Ectodermal cell (in vitro differentiated cells): ENCODE measurements around the gene TBX10.

Experiments used
- H3K27ac ChIP-seq: 2 replicates; pipeline ENCODE4 v1.7.0; 2013; ENCODE audit warnings: mild to moderate bottlenecking, low read depth, low read length; ENCODE audit not compliant: insufficient read depth, poor library complexity, severe bottlenecking
- H3K27me3 ChIP-seq: 2 replicates; pipeline ENCODE4 v1.7.0; 2013; ENCODE audit warnings: mild to moderate bottlenecking, low read length; ENCODE audit not compliant: insufficient read depth, control insufficient read depth, poor library complexity, severe bottlenecking
- H3K36me3 ChIP-seq: one replicate; pipeline ENCODE4 v1.7.0; 2013; ENCODE audit warnings: low read length; ENCODE audit not compliant: control insufficient read depth, insufficient read depth
- H3K4me1 ChIP-seq: one replicate; pipeline ENCODE4 v1.7.0; 2013; ENCODE audit warnings: low read length; ENCODE audit not compliant: control insufficient read depth, insufficient read depth
- H3K4me3 ChIP-seq: 2 replicates; pipeline ENCODE4 v1.7.0; 2013; ENCODE audit warnings: low read depth, low read length, control low read depth; ENCODE audit not compliant: insufficient read depth
- H3K9me3 ChIP-seq: 2 replicates; pipeline ENCODE4 v1.7.0; 2013; ENCODE audit warnings: mild to moderate bottlenecking, low read length, moderate library complexity; ENCODE audit not compliant: control insufficient read depth
- WGBS, 2 experiments: methylation state at CpG; one replicate each; pipeline ENCODE4 v1.1.7; 2013; ENCODE audit warnings: missing lambda C conversion rate in 2 of 2; 5-methylcytosine and 5-hydroxymethylcytosine counted together

The TBX10 gene

GRCh38 chr11:67636962-67637361 is 2.6 kb downstream of the TBX10 start:
- no peak overlapping the region for H3K4me3 ChIP-seq
- 93 to 96% methylated on average over 6 of the region's 6 CpGs for WGBS, 2 experiments
- H3K36me3 ChIP-seq, result no peaks in the 10 kb centered on the region
- no peaks in the 10 kb centered on the region for H3K9me3 ChIP-seq
- H3K4me1 ChIP-seq, result peaks cover 17% of the 10 kb centered on the region
- H3K27me3 ChIP-seq, result peaks cover 12% of the 10 kb centered on the region
- H3K27ac ChIP-seq, result no peak overlapping the region

GRCh38 chr11:67635231-67635521 is 4.4 kb downstream of the TBX10 start:
- Histone ChIP-seq H3K4me3 (no peak overlapping the region), H3K27me3 (peaks cover 7% of the 10 kb centered on the region), H3K36me3 (no peaks in the 10 kb centered on the region), H3K27ac (no peak overlapping the region), H3K9me3 (no peaks in the 10 kb centered on the region), H3K4me1 (peaks cover 22% of the 10 kb centered on the region)
- WGBS, 2 experiments, result 91 to 92% methylated on average over 4 of the region's 4 CpGs

- Histone ChIP-seq H3K27me3 (peaks cover 3% of the 10 kb centered on the region), H3K4me1 (peaks cover 18% of the 10 kb centered on the region), H3K9me3 (no peaks in the 10 kb centered on the region), H3K4me3 (no peak overlapping the region), H3K27ac (no peak overlapping the region), H3K36me3 (no peaks in the 10 kb centered on the region)
- 88 to 89% methylated on average over 20 of the region's 20 CpGs for WGBS, 2 experiments
Measured at GRCh38 chr11:67634366-67635230, 5.0 kb downstream of the TBX10 start.

GRCh38 chr11:67633758-67634365 is 5.7 kb downstream of the TBX10 start:
- H3K27ac ChIP-seq, result no peak overlapping the region
- peaks cover 15% of the 10 kb centered on the region for H3K4me1 ChIP-seq
- no peaks in the 10 kb centered on the region for H3K27me3 ChIP-seq
- no peak overlapping the region for H3K4me3 ChIP-seq
- WGBS, 2 experiments, result 91 to 92% methylated on average over 22 of the region's 22 CpGs
- no peaks in the 10 kb centered on the region for H3K36me3 ChIP-seq
- H3K9me3 ChIP-seq, result no peaks in the 10 kb centered on the region

DNA sequence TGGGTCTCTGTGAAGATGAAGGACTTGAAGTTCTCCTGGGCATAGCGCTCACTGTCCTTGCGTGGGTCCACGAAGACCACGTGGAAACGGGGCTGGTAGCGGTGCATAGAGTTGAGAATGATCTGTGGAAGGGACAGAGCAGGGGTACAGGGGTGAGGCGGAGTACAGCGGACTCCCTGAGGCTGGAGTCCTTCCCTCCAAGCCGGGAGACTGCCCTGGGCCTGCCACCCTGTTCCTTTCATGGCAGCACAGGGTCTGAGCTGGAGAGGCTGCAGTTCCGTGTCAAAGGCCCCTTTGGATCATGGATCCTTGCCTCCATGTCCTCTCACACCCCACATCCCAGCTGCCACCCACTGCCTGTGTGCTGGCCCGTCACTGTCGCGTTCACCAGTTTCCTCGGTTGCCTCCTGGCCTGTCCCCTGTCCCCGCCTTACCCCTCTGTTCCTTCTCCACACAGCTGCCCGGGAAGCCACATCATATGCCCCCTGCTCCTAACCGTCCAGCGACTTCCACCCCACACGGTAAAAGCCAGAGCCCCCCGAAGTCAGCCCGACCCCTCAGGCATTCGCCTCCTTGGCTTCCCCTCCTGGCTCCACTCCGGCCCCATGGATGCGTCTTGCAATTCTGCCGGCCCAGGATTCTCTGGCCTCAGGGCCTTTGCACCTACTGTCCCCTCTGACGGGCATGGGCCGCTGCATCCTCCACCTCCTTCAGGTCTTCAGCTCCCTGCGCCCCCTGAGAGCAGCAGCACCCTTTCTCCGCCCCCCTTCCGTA is 6.4 kb downstream of the TBX10 start:
- 89 to 93% methylated on average over 30 of the region's 30 CpGs for WGBS, 2 experiments
- Histone ChIP-seq H3K4me3 (no peak overlapping the region), H3K27ac (no peak overlapping the region), H3K9me3 (no peaks in the 10 kb centered on the region), H3K4me1 (peaks cover 15% of the 10 kb centered on the region), H3K36me3 (no peaks in the 10 kb centered on the region), H3K27me3 (no peaks in the 10 kb centered on the region)

DNA sequence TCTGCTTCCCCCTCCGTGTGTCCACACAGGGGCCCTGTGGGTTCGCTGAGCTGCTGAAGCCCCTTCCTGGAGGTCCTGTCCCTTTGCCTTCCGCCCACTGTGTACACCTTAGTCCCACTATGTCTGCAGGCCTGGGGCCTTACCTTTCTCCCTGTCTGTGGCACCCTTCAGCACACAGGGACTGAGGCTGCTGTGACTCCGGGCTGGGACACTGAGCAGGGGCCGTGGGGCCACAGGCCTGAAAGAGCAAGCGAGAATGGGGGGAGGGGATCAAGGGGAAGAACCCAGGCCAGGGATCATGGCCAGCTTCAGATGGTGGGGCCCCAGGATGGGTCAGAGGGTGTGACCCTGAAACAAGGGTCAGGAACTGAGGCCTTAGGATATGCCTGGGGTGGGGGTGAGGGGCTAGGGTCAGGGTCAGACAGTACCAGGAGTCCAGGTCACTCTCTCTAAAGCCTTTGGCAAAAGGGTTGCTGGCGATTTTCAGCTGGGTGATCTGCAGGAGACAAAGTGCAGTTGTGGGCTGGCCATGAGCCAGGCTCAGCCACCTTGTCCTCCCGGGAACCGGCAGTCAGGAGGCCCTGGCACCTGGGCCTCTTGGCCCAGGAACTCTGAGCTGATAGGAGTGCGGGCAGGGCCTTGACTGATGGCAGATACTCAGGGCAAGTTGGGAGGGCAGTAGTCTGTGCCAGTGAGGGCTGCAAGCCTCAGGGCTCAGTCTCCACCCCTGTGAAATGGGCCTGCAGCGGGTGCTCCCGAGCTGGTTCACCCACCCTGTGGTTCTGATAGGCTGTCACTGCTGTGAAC is 7.2 kb downstream of the TBX10 start:
- H3K4me3 ChIP-seq, result no peak overlapping the region
- no peak overlapping the region for H3K27ac ChIP-seq
- H3K27me3 ChIP-seq, result no peaks in the 10 kb centered on the region
- H3K9me3 ChIP-seq, result no peaks in the 10 kb centered on the region
- no peaks in the 10 kb centered on the region for H3K36me3 ChIP-seq
- WGBS, 2 experiments, result 89 to 91% methylated on average over 12 of the region's 12 CpGs
- H3K4me1 ChIP-seq, result peaks cover 15% of the 10 kb centered on the region

GRCh38 chr11:67631853-67632174 is 7.7 kb downstream of the TBX10 start:
- H3K36me3 ChIP-seq, result no peaks in the 10 kb centered on the region
- peaks cover 15% of the 10 kb centered on the region for H3K4me1 ChIP-seq
- no peak overlapping the region for H3K4me3 ChIP-seq
- H3K27ac ChIP-seq, result no peak overlapping the region
- no peaks in the 10 kb centered on the region for H3K9me3 ChIP-seq
- WGBS, 2 experiments, result 95 to 99% methylated on average over 2 of the region's 2 CpGs
- H3K27me3 ChIP-seq, result no peaks in the 10 kb centered on the region

DNA sequence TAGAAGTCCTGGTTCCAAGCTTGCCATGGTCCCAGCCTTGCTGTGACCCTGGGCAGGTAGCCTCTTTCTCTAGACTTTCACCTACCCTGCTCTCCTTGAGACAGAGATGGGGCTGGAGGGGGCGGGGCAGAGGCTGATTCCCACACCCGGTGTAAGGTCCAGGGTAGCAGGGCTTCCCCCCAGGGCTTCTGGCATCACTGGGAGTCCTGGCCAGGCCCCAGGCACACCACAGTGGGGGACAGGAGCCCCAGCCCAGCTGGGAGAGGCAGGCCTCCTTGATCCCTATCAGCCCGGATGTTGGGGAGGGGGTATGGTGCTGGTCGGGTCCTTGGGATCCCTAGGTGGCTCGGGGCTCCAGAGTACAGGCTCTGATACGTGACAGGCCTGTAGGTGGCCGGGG is 8.2 kb downstream of the TBX10 start:
- Histone ChIP-seq H3K27me3 (no peaks in the 10 kb centered on the region), H3K27ac (no peak overlapping the region), H3K36me3 (no peaks in the 10 kb centered on the region), H3K9me3 (no peaks in the 10 kb centered on the region), H3K4me1 (peaks cover 15% of the 10 kb centered on the region), H3K4me3 (no peak overlapping the region)
- 79 to 81% methylated on average over 7 of the region's 7 CpGs for WGBS, 2 experiments

- WGBS, 2 experiments, result 68 to 70% methylated on average over 16 of the region's 16 CpGs
- H3K4me1 ChIP-seq, result peaks cover 15% of the 10 kb centered on the region
- H3K4me3 ChIP-seq, result peak overlapping the region; percentile 71
- H3K36me3 ChIP-seq, result no peaks in the 10 kb centered on the region
- no peaks in the 10 kb centered on the region for H3K27me3 ChIP-seq
- peak overlapping the region; percentile 44 for H3K27ac ChIP-seq
- H3K9me3 ChIP-seq, result no peaks in the 10 kb centered on the region
Measured at GRCh38 chr11:67630943-67631331, 8.6 kb downstream of the TBX10 start.
